Stimulated activated CD8-positive, alpha-beta memory T cell treated with anti-CD3 and anti-CD28 coated beads, Interleukin-12 subunit alpha, Interleukin-12 subunit beta, amount 100 ng/mL, for 1 hour (primary cell): ENCODE results near the gene DLK2.
"Not testable (repeated sequence)": the region's sequence is repeated elsewhere in the genome, so short reads cannot be mapped to it uniquely, and the experiment has no call there.

Source experiments
- DNase-seq: peaks from one replicate; pipeline ENCODE4 v3.0.0-alpha.2; 2020; ENCODE audit warnings: low read depth

The DLK2 gene

GRCh38 chr6:43426928-43427405, 28.4 kb downstream of the DLK2 start:
- no peak for DNase-seq

GRCh38 chr6:43425083-43425482, 30.3 kb downstream of the DLK2 start:
- not testable (repeated sequence) for DNase-seq

GRCh38 chr6:43421831-43422230, 33.5 kb downstream of the DLK2 start:
- no peak for DNase-seq

DNA sequence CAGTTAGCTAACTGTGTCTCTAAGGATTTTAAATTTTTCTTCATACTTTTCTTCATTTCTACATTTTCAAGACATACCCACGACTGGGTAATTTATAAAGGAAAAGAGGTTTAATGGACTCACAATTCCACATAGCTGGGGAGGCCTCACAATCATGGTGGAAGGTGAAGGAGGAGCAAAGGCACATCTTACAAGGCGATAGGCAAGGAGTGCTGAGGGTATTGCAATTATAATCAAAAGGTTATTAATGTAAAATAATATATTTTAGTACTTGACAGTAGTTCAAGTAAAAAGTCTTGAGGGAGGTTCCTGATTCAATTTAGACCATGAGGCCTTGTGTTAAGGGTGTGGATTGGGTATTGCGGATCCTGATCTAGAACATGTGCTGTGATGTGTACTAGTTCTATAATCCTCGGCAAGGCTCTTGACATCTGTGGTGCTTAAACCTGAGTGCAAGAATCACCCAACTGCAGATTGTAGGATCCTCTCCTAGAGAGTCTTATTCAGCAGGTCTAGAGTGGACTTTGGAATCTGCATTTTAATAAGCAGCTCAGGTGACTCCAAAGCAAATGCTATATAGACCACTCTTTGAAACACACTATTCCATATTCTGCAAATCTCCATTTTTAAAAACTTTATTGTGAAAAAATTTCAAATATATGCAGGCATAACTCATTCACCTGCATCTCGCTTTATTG, 35.2 kb downstream of the DLK2 start:
- DNase-seq = no peak

- no peak for DNase-seq
Observed at GRCh38 chr6:43416935-43417334, 38.4 kb downstream of the DLK2 start.

GRCh38 chr6:43415275-43415674, 40.1 kb downstream of the DLK2 start:
- not testable (repeated sequence) for DNase-seq

DNA sequence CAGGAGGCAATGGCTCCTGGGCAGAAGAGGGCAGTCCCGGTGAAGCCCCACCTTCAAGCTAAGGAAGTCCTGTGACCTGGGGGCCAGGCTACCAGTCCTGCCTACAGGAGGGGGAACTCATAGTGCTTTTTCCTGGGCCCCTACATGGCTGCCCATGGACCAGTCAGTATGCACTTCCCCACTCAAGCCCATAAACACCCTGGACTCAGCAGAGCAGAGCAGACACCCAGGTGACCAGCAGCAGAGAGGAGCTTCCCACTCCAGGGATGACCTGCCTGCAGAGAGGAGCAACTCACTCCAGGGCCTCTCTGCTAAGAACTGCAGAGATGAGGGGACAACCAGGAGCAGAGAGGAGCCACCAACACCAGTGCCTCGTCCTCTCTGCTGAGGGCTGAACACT, 42.3 kb downstream of the DLK2 start:
- DNase-seq = no peak

DNA sequence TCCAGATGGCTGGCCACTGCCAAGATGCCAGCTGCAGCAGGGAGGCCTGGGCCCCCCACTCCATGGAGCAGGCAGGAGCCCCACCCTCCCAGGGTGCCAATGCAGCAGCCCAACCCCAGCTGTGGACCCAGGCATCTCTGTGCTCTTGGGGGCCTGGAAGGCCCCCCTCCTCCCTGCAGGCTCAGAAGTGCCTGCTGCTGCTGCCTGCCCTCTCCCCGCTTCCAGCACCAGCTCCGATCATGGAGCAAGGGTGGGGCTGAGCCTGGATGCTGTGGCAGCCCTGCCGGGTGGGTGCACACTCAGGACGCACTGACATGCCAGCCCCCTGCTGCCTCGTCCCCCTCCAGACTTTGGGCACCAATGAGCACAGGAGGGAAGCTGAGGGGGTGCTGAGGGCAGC, 42.8 kb downstream of the DLK2 start:
- no peak for DNase-seq

DNA sequence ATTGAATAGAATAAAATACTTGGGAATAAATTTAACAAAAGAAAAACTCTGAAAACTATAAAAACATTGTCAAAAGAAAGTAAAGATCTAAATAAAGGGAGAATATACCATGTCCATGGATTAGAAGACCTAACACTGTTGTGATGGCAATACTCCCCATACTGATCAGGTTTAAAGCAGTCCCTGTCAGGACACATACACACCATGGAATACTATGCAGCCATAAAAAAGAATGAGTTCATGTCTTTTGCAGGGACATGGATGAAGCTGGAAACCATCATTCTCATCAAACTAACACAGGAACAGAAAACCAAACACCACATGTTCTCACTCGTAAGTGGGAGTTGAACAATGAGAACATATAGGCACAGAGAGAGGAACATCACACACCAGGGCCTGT, 44.6 kb downstream of the DLK2 start:
- not testable (repeated sequence) for DNase-seq

GRCh38 chr6:43408259-43408658, 47.1 kb downstream of the DLK2 start:
- DNase-seq = no peak

- DNase-seq = no peak
Observed at GRCh38 chr6:43407296-43407695, 48.1 kb downstream of the DLK2 start.

DNA sequence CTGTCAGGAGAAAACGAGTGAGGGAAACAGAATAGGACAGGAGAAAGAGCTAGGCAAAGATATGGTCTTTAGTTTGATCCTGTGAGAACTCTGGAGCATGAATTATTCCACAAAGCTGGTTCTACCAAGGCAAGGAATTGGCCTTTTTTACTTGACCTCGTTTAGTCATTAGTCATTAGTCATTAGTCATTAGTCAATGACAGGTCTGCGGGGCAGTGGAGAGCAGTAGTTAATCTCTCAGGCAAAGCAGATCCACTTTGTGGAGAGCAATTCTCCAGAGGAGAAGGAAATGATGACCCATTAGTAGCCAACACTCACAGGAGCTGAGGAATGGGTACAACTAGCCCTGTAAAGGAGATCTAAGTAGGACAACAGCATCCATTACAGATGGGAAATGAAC, 50.0 kb downstream of the DLK2 start:
- DNase-seq = no peak

DNA sequence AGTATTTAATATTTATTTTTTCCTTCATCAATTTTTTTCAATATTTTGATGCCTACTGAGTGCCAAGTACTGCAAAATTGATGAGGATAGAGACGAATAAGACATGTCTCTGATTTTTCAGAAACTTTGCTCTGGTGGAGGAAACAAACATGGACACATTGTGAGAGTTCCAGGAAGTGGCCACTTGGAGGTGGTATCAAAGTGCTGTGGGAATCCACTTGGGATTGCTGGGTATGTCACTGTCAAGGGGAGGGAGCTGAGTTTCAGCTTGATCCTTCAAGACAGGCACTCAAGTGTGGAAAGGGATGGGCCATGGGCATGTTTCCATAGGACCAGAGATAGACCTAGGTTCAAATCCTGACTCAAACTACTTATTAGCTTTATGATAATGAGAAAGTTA, 52.5 kb downstream of the DLK2 start:
- no peak for DNase-seq

GRCh38 chr6:43401730-43402129, 53.6 kb downstream of the DLK2 start:
- no peak for DNase-seq
